Smooth muscle cell of the brain vasculature (primary cell): Measurements from ENCODE around the gene PSME2.
"Not testable (repeated sequence)": the region's sequence is repeated elsewhere in the genome, so short reads cannot be mapped to it uniquely, and the experiment has no call there.

Experiments used
- DNase-seq: peaks from one replicate; pipeline ENCODE4 v3.0.0-alpha.2; 2012; ENCODE audit warnings: low read depth, low spot score

PSME2 gene

DNA sequence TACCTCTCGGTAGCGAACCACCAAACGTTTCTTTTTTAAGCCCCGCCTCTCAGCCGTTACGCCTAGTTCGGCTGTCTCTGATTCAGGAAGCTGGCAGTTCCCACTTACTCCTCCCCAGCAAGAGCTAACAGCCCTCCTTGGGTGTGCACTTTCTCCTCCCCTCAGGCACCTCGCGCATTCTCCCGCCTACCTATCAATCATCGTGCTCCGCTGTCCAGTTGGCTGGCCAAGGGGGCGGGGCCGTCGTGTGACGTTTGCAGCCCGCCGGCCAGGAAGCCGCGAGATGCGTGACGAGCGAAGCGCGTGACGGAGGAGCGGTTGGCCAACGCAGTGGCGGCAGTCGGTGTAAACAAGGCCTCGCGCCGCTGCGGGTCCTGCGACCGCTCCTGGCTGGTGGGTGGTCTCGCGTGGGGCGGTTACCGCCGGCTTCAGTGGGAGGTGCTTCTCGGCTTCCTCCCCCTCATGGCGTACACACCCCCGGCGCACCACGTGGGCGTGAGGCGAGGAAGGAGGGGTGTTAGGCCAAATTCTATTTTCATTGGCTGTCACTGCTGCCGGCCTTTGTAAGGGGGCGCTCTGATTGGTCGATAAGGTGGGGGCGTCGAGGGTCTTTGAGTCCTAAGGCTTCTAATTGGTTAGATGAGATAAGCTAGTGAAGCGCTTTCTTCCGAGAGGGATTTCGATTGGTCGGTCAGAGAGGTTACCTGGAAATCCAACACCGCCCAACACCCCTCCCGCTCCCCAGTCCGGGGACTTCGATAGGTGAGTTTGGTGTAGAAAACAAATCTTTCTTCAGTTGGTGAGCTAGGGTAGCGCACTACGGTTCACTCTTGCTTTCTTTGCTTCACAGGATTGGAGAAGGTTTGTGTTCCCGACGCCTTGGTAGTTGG lies 31.6 kb downstream of the PSME2 start, which contains the start of the genes DCAF11 and NRL:
Gene DCAF11 (plus strand): TSS at position 246 of the 890 bp plus-strand sequence. CDS start 818 bp downstream, outside the sequence.
Gene NRL (minus strand): TSS at position 418 of the 890 bp plus-strand sequence. CDS start 32,101 bp downstream, outside the sequence.
- peak; percentile 98 for DNase-seq

- peak; percentile 54 for DNase-seq
Observed at GRCh38 chr14:24113801-24114531, 32.4 kb downstream of the PSME2 start.

GRCh38 chr14:24113379-24113800 lies 33.0 kb downstream of the PSME2 start:
- DNase-seq, result no peak

DNA sequence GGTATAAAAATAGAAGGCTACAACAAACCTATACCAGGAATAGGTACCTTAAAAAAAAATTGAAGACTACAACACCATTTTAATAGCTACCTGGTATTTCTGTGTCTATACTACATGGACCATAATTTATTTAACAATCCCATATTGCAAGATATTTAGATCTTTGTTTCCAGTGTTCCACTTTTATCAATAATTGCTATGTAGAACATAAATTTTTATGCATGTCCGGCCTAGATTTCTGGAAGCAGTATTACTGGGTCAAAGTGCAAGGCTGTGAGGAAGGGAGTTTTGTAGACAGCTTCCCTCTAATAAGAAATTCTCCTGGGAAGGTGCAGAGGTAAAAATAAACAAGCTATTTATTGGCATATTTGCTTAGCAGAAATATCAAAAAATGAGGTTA lies 35.9 kb downstream of the PSME2 start:
- no peak for DNase-seq

DNA sequence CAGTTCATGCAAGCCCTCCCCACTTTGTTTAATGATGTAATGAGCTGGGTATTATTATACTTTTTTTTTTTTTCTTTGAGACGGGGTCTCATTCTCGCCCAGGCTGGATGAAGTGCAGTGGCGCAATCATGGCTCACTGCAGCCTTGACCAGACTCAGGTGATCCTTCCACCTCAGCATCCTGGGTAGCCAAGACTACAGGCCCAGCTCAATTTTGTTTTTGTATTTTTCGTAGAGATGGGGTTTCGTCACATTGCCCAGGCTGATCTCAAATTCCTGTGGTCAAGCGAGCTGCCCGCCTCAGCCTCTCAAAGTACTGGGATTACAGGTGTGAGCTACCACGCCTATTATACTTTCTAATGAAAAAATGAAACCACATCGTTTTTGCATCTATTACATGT lies 36.4 kb downstream of the PSME2 start:
- DNase-seq, result no peak

GRCh38 chr14:24108336-24108874 lies 38.0 kb downstream of the PSME2 start:
- no peak for DNase-seq

DNA sequence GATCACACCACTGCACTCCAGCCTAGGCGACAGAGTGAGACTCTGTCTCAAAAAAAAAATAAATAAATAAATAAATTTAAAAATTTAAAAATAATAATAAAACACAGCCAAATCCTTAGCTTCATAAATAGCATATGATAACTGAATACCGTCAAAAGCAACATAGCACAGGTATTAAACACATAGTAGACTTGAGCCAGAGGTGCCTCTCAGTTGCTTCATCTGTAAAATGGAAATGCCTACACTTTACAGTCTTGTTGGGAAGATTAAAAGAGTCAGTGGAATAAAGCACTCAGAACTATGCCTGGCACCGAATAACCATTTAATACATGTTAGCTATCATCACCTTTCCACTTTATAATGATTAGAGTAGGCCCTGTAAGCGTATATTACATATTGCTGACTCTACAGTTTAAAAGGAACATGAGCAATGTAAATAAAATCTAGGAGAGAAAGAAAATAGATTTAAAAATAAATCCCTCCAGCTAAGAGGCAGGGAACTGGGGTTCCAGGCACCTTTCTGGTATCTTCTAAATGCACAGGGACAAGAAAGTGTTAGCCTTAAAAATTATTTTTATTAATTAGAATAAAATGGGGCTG lies 39.6 kb downstream of the PSME2 start:
- no peak for DNase-seq

DNA sequence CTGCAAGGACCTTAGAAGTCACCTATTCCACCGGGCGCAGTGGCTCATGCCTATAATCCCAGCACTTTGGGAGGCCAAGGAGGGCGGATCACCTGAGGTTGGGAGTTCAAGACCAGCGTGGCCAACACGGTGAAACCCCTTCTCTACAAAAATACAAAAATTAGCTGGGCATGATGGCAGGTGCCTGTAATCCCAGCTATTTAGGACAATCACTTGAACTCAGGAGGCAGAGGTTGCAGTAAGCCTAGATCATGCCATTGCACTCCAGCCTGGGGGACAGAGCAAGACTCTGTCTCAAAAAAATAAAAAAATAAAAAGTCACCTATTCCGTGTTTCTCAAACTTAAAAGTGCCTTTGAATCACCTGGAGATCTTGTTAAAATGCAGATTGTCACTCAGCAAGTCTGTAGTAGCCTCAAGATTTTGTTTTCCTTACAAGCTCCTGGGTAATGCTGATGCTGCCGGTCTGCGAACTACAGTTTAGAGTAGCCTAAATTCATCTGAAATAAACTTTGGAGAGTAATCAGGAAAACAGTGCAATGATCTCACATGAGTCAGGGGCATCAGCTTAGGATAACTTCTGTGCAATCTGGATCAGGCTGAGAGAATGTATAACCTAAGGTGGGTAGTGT lies 40.7 kb downstream of the PSME2 start:
- not testable (repeated sequence) for DNase-seq

DNA sequence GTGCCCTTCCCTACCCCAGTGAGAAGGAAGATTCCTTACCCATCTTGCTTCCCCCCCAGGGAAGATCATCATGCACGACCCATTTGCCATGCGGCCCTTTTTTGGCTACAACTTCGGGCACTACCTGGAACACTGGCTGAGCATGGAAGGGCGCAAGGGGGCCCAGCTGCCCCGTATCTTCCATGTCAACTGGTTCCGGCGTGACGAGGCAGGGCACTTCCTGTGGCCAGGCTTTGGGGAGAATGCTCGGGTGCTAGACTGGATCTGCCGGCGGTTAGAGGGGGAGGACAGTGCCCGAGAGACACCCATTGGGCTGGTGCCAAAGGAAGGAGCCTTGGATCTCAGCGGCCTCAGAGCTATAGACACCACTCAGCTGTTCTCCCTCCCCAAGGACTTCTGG lies 43.0 kb downstream of the PSME2 start:
- DNase-seq, result no peak

- no peak for DNase-seq
Observed at GRCh38 chr14:24102357-24103048, 43.9 kb downstream of the PSME2 start.

GRCh38 chr14:24100982-24101494 lies 45.4 kb downstream of the PSME2 start:
- no peak for DNase-seq

DNA sequence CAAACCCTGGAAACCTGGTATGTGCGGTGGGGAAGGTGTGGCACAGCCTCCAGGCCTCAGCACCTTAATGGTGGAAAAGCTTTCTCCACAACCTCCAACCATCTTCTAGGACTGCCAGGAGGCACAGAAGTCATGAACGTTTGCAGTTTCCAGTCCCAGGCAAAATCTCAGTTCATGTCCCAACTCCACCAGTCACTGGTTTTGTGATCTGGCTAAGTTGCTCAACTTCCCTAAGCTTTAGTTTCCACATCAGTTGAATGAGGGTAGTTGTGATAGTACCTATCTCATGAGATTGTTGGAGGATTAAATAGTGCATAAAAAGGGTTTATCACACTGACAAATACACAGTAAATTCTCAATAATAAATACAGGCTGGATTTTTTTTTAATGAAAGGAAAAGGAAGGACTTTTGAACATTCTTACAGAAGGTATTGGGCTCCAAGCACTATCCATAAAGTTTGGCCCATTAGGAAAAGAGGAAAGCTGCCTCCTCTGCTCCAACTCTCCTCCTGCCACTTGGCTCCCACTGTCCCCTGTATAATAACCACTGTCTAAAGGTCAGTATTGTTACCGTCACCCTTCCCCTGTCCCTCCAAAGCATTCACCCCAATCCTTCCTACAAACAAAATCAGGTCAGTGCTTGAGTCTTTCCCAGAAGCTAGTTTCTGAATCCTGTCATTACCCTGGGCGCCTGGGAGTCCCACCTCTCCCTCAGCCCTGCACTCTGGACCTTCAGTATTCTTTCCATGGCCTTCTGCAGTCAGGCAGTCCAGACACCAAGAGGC lies 46.0 kb downstream of the PSME2 start:
- DNase-seq, result no peak

- DNase-seq, result no peak
Observed at GRCh38 chr14:24098927-24099813, 47.2 kb downstream of the PSME2 start.

GRCh38 chr14:24098229-24098926 lies 48.0 kb downstream of the PSME2 start:
- no peak for DNase-seq

DNA sequence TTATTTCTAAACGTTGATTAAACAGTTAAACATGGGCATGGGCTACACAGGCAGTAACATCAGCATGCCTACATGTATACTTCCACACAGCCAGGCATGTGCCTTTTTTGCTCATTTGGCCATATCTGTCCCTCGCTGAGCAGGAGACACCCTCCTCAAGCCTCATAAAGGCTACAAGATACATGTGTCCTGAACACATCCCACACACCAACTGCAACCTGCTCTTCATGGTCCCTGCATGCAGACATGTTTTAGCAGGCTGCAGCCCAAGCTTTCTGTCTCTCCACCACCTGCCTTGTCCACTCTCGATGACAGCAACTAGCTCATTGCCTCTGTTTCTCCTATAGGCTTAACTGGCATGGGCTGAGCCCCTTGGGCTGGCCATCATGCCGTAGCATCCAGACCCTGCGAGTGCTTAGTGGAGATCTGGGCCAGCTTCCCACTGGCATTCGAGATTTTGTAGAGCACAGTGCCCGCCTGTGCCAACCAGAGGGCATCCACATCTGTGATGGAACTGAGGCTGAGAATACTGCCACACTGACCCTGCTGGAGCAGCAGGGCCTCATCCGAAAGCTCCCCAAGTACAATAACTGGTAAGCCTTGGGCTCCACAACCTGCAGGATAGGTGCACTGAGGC lies 49.7 kb downstream of the PSME2 start:
- no peak for DNase-seq

GRCh38 chr14:24095271-24096068 lies 50.9 kb downstream of the PSME2 start:
- DNase-seq, result no peak

DNA sequence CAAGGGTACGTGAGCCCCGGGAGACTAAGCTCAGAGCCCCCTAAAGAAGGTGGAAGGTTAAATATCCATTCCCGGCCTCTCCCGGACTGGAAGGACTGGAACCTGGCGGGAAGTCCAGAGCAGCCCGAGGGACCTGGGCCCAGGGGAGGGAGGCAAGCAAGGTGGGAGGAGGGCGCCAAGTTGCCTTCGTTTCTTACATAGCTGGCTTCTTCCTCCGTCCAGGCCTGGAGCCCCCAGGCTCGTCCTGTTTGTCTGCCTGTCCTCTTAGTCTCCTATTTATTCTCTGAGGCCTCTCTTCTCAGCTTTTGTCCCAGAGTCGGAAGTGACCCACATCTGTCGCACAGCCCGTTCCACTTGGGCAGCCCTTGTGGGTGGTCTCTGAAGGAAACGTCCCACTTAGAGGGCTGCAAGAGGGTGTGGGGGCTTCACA lies 51.6 kb downstream of the PSME2 start:
- DNase-seq, result no peak
